ENCODE results near the gene HOPX. TPM values are rescaled to one million over a fixed set of nuclear protein-coding genes. Genes with fewer than 3 reads are reported as not detected.

HOPX gene
- total RNA-seq, 3 donors from 2014 or later = 1.3 to 5.6 (median 1.9) TPM

GRCh38 chr4:56692576-56692975, 11.5 kb upstream of the HOPX start:
- intact Hi-C loops (cut with DNase I, micrococcal nuclease) = no loop called here
- no peak for DNase-seq

DNA sequence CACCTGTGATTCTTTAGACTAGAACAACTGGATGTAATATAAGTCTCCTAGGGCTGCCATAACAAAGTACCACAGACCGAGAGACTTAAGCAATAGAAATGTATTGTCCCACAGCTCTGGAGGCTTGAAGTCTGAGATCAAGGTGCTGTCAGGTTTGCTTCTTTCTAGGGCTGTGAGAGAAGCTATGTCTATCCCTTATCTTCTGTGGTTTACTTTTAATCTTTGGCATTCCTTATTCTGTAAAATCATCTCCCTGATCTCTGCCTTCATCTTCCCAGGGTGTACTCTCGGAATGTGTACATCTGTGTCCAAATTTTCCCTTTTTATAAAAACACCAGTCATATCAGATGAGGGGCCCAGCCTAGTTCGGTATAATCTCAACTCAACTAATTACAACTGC, 10.3 kb upstream of the HOPX start:
- no peaks in the 10 kb centered on the region for H3K4me1 ChIP-seq (ENCODE audit: low read depth)
- no peaks in the 10 kb centered on the region for H3K9me3 ChIP-seq
- intact Hi-C loops (cut with DNase I, micrococcal nuclease) = no loop called here
- no peak overlapping the region for H3K4me3 ChIP-seq
- ATAC-seq (no peak), DNase-seq (no peak)
- TF ChIP-seq, protein P1, sequence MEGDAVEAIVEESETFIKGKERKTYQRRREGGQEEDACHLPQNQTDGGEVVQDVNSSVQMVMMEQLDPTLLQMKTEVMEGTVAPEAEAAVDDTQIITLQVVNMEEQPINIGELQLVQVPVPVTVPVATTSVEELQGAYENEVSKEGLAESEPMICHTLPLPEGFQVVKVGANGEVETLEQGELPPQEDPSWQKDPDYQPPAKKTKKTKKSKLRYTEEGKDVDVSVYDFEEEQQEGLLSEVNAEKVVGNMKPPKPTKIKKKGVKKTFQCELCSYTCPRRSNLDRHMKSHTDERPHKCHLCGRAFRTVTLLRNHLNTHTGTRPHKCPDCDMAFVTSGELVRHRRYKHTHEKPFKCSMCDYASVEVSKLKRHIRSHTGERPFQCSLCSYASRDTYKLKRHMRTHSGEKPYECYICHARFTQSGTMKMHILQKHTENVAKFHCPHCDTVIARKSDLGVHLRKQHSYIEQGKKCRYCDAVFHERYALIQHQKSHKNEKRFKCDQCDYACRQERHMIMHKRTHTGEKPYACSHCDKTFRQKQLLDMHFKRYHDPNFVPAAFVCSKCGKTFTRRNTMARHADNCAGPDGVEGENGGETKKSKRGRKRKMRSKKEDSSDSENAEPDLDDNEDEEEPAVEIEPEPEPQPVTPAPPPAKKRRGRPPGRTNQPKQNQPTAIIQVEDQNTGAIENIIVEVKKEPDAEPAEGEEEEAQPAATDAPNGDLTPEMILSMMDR (IDR thresholded peaks at IDR 0.05) = no peak
- no peaks in the 10 kb centered on the region for H3K36me3 ChIP-seq (ENCODE audit: low read depth)

More at GRCh38 chr4:56692576-56692975, 11.5 kb upstream of the HOPX start:
- H3K36me3 ChIP-seq (ENCODE audit: low read depth) = no peaks in the 10 kb centered on the region
- TF ChIP-seq, protein P1 (IDR thresholded peaks at IDR 0.05) = no peak
- no peak for ATAC-seq
- no peaks in the 10 kb centered on the region for H3K4me1 ChIP-seq (ENCODE audit: low read depth)
- H3K9me3 ChIP-seq = no peaks in the 10 kb centered on the region
- no peak overlapping the region for H3K4me3 ChIP-seq

GRCh38 chr4:56690393-56690792, 9.3 kb upstream of the HOPX start:
- DNase-seq (no peak), ATAC-seq (no peak)
- Histone ChIP-seq H3K4me1 (ENCODE audit: low read depth) (no peaks in the 10 kb centered on the region), H3K9me3 (no peaks in the 10 kb centered on the region), H3K4me3 (no peak overlapping the region), H3K36me3 (ENCODE audit: low read depth) (no peaks in the 10 kb centered on the region)
- TF ChIP-seq, protein P1 (IDR thresholded peaks at IDR 0.05) = no peak
- intact Hi-C loops (cut with DNase I, micrococcal nuclease) = no loop called here

- ATAC-seq = no peak
- Histone ChIP-seq H3K4me3 (no peak overlapping the region), H3K36me3 (ENCODE audit: low read depth) (no peaks in the 10 kb centered on the region), H3K4me1 (ENCODE audit: low read depth) (no peaks in the 10 kb centered on the region), H3K9me3 (no peaks in the 10 kb centered on the region)
- intact Hi-C loops (cut with DNase I, micrococcal nuclease) = no loop called here
- TF ChIP-seq, protein P1 (IDR thresholded peaks at IDR 0.05) = no peak
- DNase-seq = no peak
Observed at GRCh38 chr4:56689201-56689969, 8.3 kb upstream of the HOPX start.

- ATAC-seq (no peak), DNase-seq (no peak)
- Histone ChIP-seq H3K36me3 (ENCODE audit: low read depth) (no peaks in the 10 kb centered on the region), H3K4me3 (no peak overlapping the region), H3K9me3 (no peaks in the 10 kb centered on the region), H3K4me1 (ENCODE audit: low read depth) (no peaks in the 10 kb centered on the region)
- intact Hi-C loops (cut with DNase I, micrococcal nuclease) = no loop called here
- TF ChIP-seq, protein P1 (IDR thresholded peaks at IDR 0.05) = no peak
Observed at GRCh38 chr4:56688094-56688647, 7.1 kb upstream of the HOPX start.

All from mucosa of descending colon (tissue), 3 donors.